NB4 (cell line): ENCODE data around the gene LZIC.

Source experiments
- CTCF ChIP-seq: IDR thresholded peaks from one replicate; pipeline ENCODE4 v1.5.1; 2012; ENCODE audit warnings: low read depth, low read length
- MAX ChIP-seq: IDR thresholded peaks from 2 replicates; pipeline ENCODE4 v1.6.1; 2011; ENCODE audit warnings: low read depth, low read length
- MYC ChIP-seq: IDR thresholded peaks from 2 replicates; pipeline ENCODE4 v1.6.1; 2011; ENCODE audit warnings: low read depth, low read length
- POLR2A ChIP-seq: IDR thresholded peaks from 2 replicates; pipeline ENCODE4 v1.6.1; 2011; ENCODE audit warnings: mild to moderate bottlenecking; ENCODE audit not compliant: insufficient read length; ENCODE audit errors: extremely low read depth

- TF ChIP-seq CTCF (no peak), MAX (no peak), POLR2A (no peak), MYC (no peak)
Measured at GRCh38 chr1:9916452-9916851, 26.7 kb downstream of the LZIC start.
